GM19023 (cell line): ENCODE data around the gene NFATC4.
A peak's percentile ranks its signal among the peaks of the same experiment; 100 is the strongest.
"Not testable (repeated sequence)": the region's sequence is repeated elsewhere in the genome, so short reads cannot be mapped to it uniquely, and the experiment has no call there.

ENCODE experiments used
- ATAC-seq: cut with Tn5 transposase; IDR thresholded peaks from one replicate; pipeline ENCODE4 v1.9.1; 2021; ENCODE audit warnings: mild to moderate bottlenecking, moderate library complexity; ENCODE audit not compliant: unreplicated experiment

NFATC4 gene

GRCh38 chr14:24367514-24368211 lies at the start of gene NFATC4:
NFATC4 (plus strand) TSS chr14:24368184; CDS start chr14:24368341, 157 bp downstream.
- ATAC-seq, result no peak

DNA sequence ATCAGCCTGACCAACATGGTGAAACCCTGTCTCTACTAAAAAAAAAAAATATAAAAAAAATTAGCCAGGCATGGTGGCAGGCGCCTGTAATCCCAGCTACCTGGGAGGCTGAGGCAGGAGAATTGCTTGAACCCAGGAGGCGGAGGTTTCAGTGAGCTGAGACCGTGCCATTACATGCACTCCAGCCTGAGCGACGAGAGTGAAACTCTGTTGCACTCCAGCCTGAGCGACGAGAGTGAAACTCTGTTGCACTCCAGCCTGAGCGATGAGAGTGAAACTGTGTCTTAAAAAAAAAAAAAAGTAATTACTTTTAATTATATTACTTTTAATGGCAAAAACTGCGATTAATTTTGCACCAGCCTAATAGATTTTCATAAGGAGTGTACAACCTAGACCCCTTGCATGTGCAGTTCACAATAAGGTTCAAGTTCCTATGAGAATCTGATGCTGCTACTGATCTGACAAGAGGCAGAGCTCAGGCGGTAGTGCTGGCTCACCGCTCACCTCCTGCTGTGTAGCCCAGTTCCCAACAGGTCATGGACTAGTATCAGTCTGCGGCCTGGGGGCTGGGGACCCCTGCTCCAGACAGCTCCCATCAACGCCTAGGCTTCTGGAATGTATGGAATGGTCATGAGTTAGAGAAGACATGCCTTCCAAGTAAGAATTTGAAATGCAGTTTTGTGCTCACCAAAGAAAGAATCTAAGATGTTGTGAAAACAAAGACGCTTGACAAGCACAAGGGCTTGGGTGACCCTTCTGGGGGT lies 46.6 kb upstream of the NFATC4 start:
- ATAC-seq, result no peak

DNA sequence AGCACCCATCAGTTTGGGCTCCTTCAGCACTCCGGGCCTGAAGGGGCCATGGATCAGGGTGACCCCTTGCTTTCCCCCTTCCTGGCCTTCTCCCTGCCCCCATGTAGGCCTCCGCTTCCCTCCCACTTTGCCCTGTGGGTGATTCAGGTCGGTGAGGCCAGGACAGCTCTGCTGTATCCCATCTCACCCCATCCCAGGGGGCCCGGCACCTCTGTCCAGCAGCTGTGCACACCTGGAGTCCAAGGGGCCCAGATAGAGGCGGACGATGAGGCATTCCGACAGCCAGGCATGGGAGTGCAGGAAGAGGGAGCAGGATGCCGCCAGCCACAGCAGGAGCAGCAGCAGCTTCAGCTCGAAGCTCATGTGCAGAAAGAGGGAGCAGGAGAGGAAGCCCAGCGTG lies 45.3 kb upstream of the NFATC4 start:
- no peak for ATAC-seq

- ATAC-seq, result no peak
These were observed 44.6 kb upstream of the NFATC4 start for GRCh38 chr14:24323341-24323740.

DNA sequence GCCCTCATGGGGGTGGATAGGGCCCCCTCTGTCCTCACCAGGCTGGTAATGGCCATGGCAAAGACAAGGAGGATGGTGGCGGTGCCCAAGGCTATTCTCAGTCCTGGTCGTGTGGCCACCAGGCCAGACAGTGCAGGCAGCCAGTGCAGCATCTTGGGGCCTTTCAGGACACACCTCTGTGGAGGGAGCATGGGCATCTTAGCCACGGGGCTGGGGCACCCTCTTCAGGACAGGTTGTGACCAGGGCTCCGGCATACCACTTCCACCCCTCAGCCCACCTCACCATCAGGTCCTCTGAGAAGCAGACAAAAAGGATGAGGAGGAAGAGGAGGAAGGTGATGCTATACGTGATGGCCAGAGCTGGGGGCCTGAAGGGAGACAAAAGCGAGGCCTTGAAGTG lies 44.0 kb upstream of the NFATC4 start:
- no peak for ATAC-seq

DNA sequence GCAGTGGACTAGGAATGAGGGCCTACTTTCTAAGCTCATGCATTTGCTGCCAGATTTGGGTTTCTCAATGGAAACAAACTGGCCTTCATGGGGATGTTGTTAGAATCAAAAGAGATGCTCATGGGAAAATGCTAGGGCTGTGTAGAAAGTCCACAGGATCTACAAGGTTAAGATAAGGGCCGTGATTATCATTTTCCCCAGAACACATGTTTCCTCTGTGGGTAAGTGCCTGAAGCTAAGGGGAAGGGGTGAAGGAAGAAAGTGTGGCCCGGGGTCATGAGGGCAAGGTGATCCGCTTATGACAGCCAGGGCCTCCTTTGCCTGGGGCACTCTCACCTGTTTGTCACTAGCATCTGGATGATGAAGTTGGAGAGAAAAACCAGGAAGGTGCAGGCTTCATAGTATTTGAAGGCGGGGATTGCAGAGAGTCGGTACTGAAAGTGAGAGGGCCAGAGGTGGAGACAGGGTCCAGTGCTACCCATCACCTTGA lies 42.9 kb upstream of the NFATC4 start:
- ATAC-seq, result no peak

DNA sequence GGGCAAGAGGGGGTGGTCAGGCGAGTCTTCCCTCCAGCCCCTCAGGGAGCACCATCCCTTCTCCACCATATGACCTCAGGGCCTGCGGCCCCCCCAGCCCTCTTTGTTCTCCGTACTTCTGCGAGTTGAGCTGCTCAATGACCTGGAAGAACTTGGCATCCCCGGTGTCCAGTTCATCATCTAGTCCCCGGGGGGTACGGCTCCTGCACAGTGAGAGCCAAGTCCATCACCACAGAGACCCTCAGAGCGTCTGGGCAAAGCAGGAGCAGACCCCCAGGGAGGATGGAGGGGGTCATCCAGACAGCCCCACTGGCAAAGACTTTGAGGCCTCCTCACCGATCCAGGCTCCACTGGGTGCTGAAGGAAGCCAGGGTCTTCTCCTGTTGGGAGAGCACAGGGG lies 42.0 kb upstream of the NFATC4 start:
- ATAC-seq, result no peak

GRCh38 chr14:24327303-24327702 lies 40.7 kb upstream of the NFATC4 start:
- no peak for ATAC-seq

DNA sequence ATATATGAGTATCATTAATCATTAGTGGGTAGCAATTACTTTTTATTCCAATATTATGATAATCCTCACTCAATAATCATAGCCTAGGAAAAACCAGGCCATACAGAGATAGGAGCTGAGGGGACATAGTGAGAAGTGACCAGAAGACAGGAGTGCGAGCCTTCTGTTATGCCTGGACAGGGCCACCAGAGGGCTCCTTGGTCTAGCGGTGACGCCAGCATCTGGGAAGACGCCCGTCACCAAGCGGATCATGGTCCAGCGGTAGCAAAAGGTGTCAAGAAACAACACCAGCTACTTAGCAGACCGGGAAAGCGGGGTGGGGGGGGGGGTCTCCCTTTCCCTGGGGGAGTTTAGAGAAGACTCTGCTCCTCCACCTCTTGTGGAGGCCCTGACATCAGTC lies 40.1 kb upstream of the NFATC4 start:
- not testable (repeated sequence) for ATAC-seq

GRCh38 chr14:24329073-24329663 lies 38.8 kb upstream of the NFATC4 start:
- ATAC-seq, result no peak

GRCh38 chr14:24329736-24330135 lies 38.2 kb upstream of the NFATC4 start:
- ATAC-seq, result no peak

DNA sequence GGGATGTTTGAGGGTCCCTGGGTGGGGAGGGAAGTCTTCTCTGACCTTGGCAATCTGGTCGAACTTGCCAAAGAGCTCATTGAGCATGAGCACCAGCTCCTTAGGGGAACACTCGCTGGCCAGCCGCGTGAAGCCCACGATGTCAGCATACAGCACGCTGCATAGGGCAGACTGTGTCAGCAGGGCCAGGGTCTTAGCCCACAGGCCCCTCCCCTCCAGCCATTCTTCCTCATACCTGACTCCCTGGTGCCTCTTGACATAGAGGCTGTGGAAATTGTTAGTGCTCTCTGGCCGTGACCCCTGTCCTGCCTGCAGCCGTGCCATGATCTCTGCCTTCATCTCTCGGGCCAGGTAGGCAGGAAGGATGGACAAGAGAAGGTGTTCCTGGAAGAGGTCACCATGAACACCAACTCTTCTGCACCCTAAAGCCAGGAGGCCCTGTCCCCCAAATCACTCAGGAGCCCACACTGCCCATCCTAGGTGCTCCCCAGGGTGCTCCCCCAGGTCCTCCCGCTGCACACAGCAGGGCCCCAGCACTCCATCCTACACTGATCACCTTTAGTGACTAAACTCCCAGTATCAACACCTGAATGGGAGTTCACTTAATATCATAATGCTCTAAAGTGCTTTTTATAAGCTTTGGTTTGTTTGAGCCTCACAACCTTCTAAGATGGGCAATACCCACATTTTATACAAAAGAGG lies 36.9 kb upstream of the NFATC4 start:
- ATAC-seq, result no peak

DNA sequence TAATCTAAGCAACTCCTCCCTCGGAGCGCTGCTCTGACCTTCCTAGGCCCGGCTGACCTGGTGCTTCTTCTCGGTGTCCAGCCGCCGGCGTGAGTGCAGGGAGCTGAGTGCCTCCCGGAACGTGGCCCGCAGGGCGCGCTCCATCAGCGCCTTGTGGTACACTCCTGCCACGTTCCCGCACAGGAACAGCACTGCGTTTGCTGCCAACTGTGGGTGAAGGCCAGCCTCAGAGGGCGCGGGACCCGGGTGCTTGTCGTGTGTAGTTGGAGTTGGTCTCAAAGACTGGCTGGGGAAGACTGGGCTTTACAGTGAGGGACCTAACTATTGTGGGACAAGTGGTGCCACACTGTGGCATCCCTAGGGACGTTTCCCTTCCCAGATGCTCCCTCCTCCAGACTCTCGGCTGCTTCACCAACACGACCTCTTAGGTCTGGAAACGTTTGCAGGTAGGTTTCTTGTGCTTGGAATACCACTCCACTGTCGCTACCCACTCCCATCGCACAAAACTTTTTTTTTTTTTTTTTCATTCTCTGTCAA lies 36.2 kb upstream of the NFATC4 start:
- no peak for ATAC-seq

GRCh38 chr14:24332268-24332993 lies 35.6 kb upstream of the NFATC4 start:
- ATAC-seq, result peak; percentile 73

- no peak for ATAC-seq
These were observed 33.3 kb upstream of the NFATC4 start, which contains the start of gene ADCY4 for GRCh38 chr14:24334431-24335291. ADCY4 (minus strand) TSS chr14:24335071; CDS start chr14:24334652, 419 bp downstream.

- no peak for ATAC-seq
These were observed 32.4 kb upstream of the NFATC4 start for GRCh38 chr14:24335461-24336171.

GRCh38 chr14:24337144-24337823 lies 30.7 kb upstream of the NFATC4 start:
- no peak for ATAC-seq

GRCh38 chr14:24337824-24338175 lies 30.2 kb upstream of the NFATC4 start:
- ATAC-seq, result no peak
